ENCODE measurements around the gene OR6C3. TPM values are rescaled to one million over a fixed set of nuclear protein-coding genes. Genes with fewer than 3 reads are reported as not detected.

OR6C3 gene
- polyA plus RNA-seq, 1 donor: not detected

DNA sequence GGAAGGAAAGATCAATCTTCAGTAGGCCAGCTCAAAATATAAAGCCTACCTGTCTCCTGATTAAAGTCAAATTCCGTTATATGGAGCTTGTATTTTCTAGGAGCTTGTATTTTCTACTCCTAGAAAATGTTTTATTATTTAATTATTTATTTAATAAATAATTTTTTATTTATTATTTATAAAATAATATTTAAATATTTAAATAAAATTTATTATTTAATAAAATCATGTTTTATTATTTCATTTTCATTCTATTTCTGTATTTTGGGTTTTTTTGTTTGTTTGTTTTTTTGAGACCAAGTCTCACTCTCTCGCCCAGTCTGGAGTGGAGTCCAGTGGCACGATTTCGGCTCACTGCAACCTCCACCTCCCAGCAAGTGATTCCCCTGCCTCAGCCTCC, 42.0 kb downstream of the OR6C3 start:
- Histone ChIP-seq H3K36me3 (ENCODE audit: control insufficient read depth, insufficient read depth, low read length) (no peaks in the 10 kb centered on the region), H3K9me3 (ENCODE audit: control insufficient read depth, low read depth, low read length) (no peaks in the 10 kb centered on the region), H3K4me3 (ENCODE audit: low read length) (no peak overlapping the region), H3K27ac (ENCODE audit: low read length) (no peak overlapping the region), H3K4me1 (ENCODE audit: control insufficient read depth, insufficient read depth, low read length) (no peaks in the 10 kb centered on the region), H3K27me3 (ENCODE audit: control insufficient read depth, insufficient read depth, low read length) (no peaks in the 10 kb centered on the region)
- WGBS (ENCODE audit: insufficient coverage, low lambda C conversion rate): 86% methylated on average over 3 of the region's 4 CpGs
- DNase-seq: no peak

Other genes starting within 250 kb of the OR6C3 start
- gene OR9K2, start 204.3 kb upstream of the OR6C3 start, polyA plus RNA-seq: not detected
- not detected for gene OR10A7, start 109.7 kb upstream of the OR6C3 start, polyA plus RNA-seq
- not detected for gene OR6C74, start 86.1 kb upstream of the OR6C3 start, polyA plus RNA-seq
- gene OR6C6, start 34.2 kb upstream of the OR6C3 start, polyA plus RNA-seq: not detected
- not detected for gene OR6C1, start 16.4 kb upstream of the OR6C3 start, polyA plus RNA-seq
- gene OR6C75, start 32.2 kb downstream of the OR6C3 start, polyA plus RNA-seq: not detected
- gene OR6C65, start 69.8 kb downstream of the OR6C3 start, polyA plus RNA-seq: not detected
- gene OR6C76, start 95.5 kb downstream of the OR6C3 start, polyA plus RNA-seq: not detected
- not detected for gene OR6C2, start 113.3 kb downstream of the OR6C3 start, polyA plus RNA-seq
- not detected for gene OR6C70, start 139.4 kb downstream of the OR6C3 start, polyA plus RNA-seq
- not detected for gene OR6C68, start 161.6 kb downstream of the OR6C3 start, polyA plus RNA-seq
- not detected for gene OR6C4, start 218.9 kb downstream of the OR6C3 start, polyA plus RNA-seq
- not detected for gene OR2AP1, start 241.7 kb downstream of the OR6C3 start, polyA plus RNA-seq

Measured in large intestine (tissue), 3 donors.